DND-41 (cell line): ENCODE measurements around the gene LMO7.

ENCODE experiments used
- ATAC-seq: fragments of 200-7000 bp; cut with Tn5 transposase; 3 replicates; pipeline ENCODE4 v1.9.1; 2021; ENCODE audit warnings: low read depth; ENCODE audit not compliant: insufficient read depth
- DNase-seq: peaks from one replicate; pipeline ENCODE4 v3.0.0-alpha.2; 2020
- H2AFZ ChIP-seq: 2 replicates; pipeline ENCODE4 v1.6.0; 2012; ENCODE audit warnings: low read depth, low read length
- H3K27ac ChIP-seq: 2 replicates; pipeline ENCODE4 v1.5.1; 2012; ENCODE audit warnings: low read length, inconsistent platforms
- H3K27me3 ChIP-seq: fragments of 200-600 bp; sonication (generic); 2 replicates; pipeline ENCODE4 v1.6.0; 2012; ENCODE audit warnings: low read length, mild to moderate bottlenecking, inconsistent platforms; ENCODE audit not compliant: insufficient read depth, poor library complexity
- H3K36me3 ChIP-seq: 2 replicates; pipeline ENCODE4 v1.5.1; 2012; ENCODE audit warnings: low read length, inconsistent platforms; ENCODE audit not compliant: insufficient read depth
- H3K4me1 ChIP-seq: 2 replicates; pipeline ENCODE4 v1.5.1; 2012; ENCODE audit warnings: mild to moderate bottlenecking, low read length; ENCODE audit not compliant: insufficient read depth
- H3K4me2 ChIP-seq: 2 replicates; pipeline ENCODE4 v1.6.0; 2012; ENCODE audit warnings: mild to moderate bottlenecking, moderate library complexity, low read length, inconsistent platforms; ENCODE audit not compliant: insufficient read depth
- H3K4me3 ChIP-seq, 2 experiments: fragments of 200-600 bp in 1 of 2; shearing (Covaris generic) in 1 of 2; 2 replicates each; pipeline ENCODE4 v1.5.1; 2012 to 2016; ENCODE audit warnings: inconsistent platforms in 2 of 2, low read length in 2 of 2, mild to moderate bottlenecking in 2 of 2, low read depth in 1 of 2, moderate library complexity in 1 of 2
- H3K79me2 ChIP-seq: 2 replicates; pipeline ENCODE4 v1.6.0; 2012; ENCODE audit warnings: low read length, inconsistent platforms; ENCODE audit not compliant: insufficient read depth
- H3K9ac ChIP-seq: 2 replicates; pipeline ENCODE4 v1.6.0; 2012; ENCODE audit warnings: low read depth, mild to moderate bottlenecking, inconsistent platforms, low read length, moderate library complexity
- H3K9me3 ChIP-seq: 2 replicates; pipeline ENCODE4 v1.5.1; 2012; ENCODE audit warnings: low read length, moderate library complexity, mild to moderate bottlenecking, inconsistent platforms; ENCODE audit not compliant: insufficient read depth, severe bottlenecking
- H4K20me1 ChIP-seq: 2 replicates; pipeline ENCODE4 v1.6.0; 2012; ENCODE audit warnings: low read length; ENCODE audit not compliant: insufficient read depth
- CTCF ChIP-seq: IDR thresholded peaks from 2 replicates; pipeline ENCODE4 v1.5.1; 2012; ENCODE audit warnings: borderline replicate concordance, low read length, moderate library complexity, mild to moderate bottlenecking; ENCODE audit not compliant: poor library complexity, severe bottlenecking; ENCODE audit errors: extremely low read depth
- EZH2 ChIP-seq: IDR thresholded peaks from 3 replicates; pipeline ENCODE4 v1.6.1; 2012; ENCODE audit warnings: borderline replicate concordance, low read depth, mild to moderate bottlenecking, moderate library complexity, low read length, inconsistent platforms; ENCODE audit not compliant: severe bottlenecking

Gene LMO7

GRCh38 chr13:75621147-75621546 is 15.0 kb upstream of the LMO7 start:
- ATAC-seq (no peak), DNase-seq (no peak)
- no peak overlapping the region for H3K4me2 ChIP-seq
- no peaks in the 10 kb centered on the region for H4K20me1 ChIP-seq
- H3K9ac ChIP-seq, result no peak overlapping the region
- H3K4me1 ChIP-seq, result no peaks in the 10 kb centered on the region
- no peaks in the 10 kb centered on the region for H3K79me2 ChIP-seq
- H3K27ac ChIP-seq, result no peak overlapping the region
- TF ChIP-seq CTCF (no peak), EZH2 (no peak)
- H3K36me3 ChIP-seq, result 0 out of 2 replicates have a peak, but pooled peaks cover 4% of the 10 kb centered on the region
- no peaks in the 10 kb centered on the region for H3K27me3 ChIP-seq
- no peaks in the 10 kb centered on the region for H3K9me3 ChIP-seq
- H3K4me3 ChIP-seq, result no peak overlapping the region
- no peak overlapping the region for H2AFZ ChIP-seq

- Histone ChIP-seq H3K4me1 (no peaks in the 10 kb centered on the region), H3K9ac (no peak overlapping the region), H3K79me2 (no peaks in the 10 kb centered on the region), H3K9me3 (no peaks in the 10 kb centered on the region), H3K27ac (no peak overlapping the region), H4K20me1 (no peaks in the 10 kb centered on the region), H3K4me2 (no peak overlapping the region), H2AFZ (no peak overlapping the region), H3K4me3 (no peak overlapping the region), H3K27me3 (no peaks in the 10 kb centered on the region), H3K36me3 (0 out of 2 replicates have a peak, but pooled peaks cover 4% of the 10 kb centered on the region)
- ATAC-seq, result no peak
- TF ChIP-seq CTCF, result no peak
- no peak for TF ChIP-seq EZH2
- no peak for DNase-seq
Measured at GRCh38 chr13:75628801-75629200, 7.3 kb upstream of the LMO7 start.

GRCh38 chr13:75633285-75633684 is 2.8 kb upstream of the LMO7 start:
- H3K36me3 ChIP-seq, result no peaks in the 10 kb centered on the region
- H3K9me3 ChIP-seq, result no peaks in the 10 kb centered on the region
- no peak for DNase-seq
- no peak overlapping the region for H3K4me3 ChIP-seq
- no peak overlapping the region for H2AFZ ChIP-seq
- H3K9ac ChIP-seq, result no peak overlapping the region
- no peaks in the 10 kb centered on the region for H4K20me1 ChIP-seq
- no peak for TF ChIP-seq EZH2
- TF ChIP-seq CTCF, result no peak
- no peak overlapping the region for H3K27ac ChIP-seq
- no peak for ATAC-seq
- H3K4me2 ChIP-seq, result no peak overlapping the region
- peaks cover 14% of the 10 kb centered on the region for H3K4me1 ChIP-seq
- H3K79me2 ChIP-seq, result no peaks in the 10 kb centered on the region
- H3K27me3 ChIP-seq, result no peaks in the 10 kb centered on the region
